HCT116 (cell line): ENCODE results near the gene SPACA6. TPM values are rescaled to one million over a fixed set of nuclear protein-coding genes. Genes with fewer than 3 reads are reported as not detected.

Source experiments
- ATAC-seq: fragments of 200-7000 bp; cut with Tn5 transposase; 2 replicates; pipeline ENCODE4 v1.9.1; 2020; ENCODE audit warnings: mild to moderate bottlenecking, moderate library complexity
- BruUV-seq: library from RNA; stranded (reverse); fragments of 400-500 nt; replicated peaks from 2 replicates; lab custom pipeline; 2021; lab: Mats Ljungman, UMichigan
- CTCF ChIA-PET: fragments of 300-600 bp; sonication (Branson Sonifier 250); formaldehyde crosslinking; loops from one replicate; lab custom pipeline; 2021; ENCODE audit warnings: antibody characterized with exemption; lab: Charles Lee
- POLR2A ChIA-PET: fragments of 300-600, 350-600 bp; sonication (Branson Sonifier 250); formaldehyde crosslinking; loops from one replicate; lab custom pipeline; 2021; ENCODE audit warnings: antibody characterized with exemption; lab: Charles Lee
- RAD21 ChIA-PET, 2 experiments: fragments of 300-600 bp; sonication (Branson Sonifier 250); formaldehyde crosslinking; loops; one replicate each; lab custom pipeline; 2023; ENCODE audit warnings: low total read pairs in 2 of 2; ENCODE audit not compliant: uncharacterized antibody in 2 of 2, unreplicated experiment in 2 of 2, low non-redundant PET in 1 of 2; lab: Charles Lee
- DNase-seq: peaks from one replicate; pipeline ENCODE4 v3.0.0-alpha.2; 2010; ENCODE audit warnings: low read depth, low spot score
- H2AFZ ChIP-seq: fragments of 200-600 bp; shearing (Covaris generic), sonication (generic); 2 replicates; pipeline ENCODE4 v1.6.1; 2017; ENCODE audit warnings: low read depth, mixed run types, mixed read lengths, antibody characterized with exemption, low read length; ENCODE audit not compliant: poor library complexity, severe bottlenecking
- H3K27ac ChIP-seq: 2 replicates; pipeline ENCODE4 v1.5.1; 2012; ENCODE audit warnings: low read depth, low read length
- H3K27me3 ChIP-seq: fragments of 200-600 bp; sonication (generic); 2 replicates; pipeline ENCODE4 v1.6.1; 2016; ENCODE audit warnings: mixed run types, low read length, mixed read lengths; ENCODE audit not compliant: insufficient read depth
- H3K36me3 ChIP-seq, 2 experiments: fragments of 200-500 bp in 1 of 2; fragments of 200-600 bp in 1 of 2; sonication (Bioruptor generic) in 1 of 2; sonication (generic) in 1 of 2; 2 replicates each; pipeline versions ENCODE4 v1.5.1 to v1.6.1; 2014 to 2016; ENCODE audit warnings: low read length in 2 of 2, inconsistent platforms in 1 of 2, mixed read lengths in 1 of 2, mixed run types in 1 of 2; ENCODE audit not compliant: insufficient read depth in 2 of 2, control insufficient read depth in 1 of 2
- H3K4me1 ChIP-seq, 2 experiments: fragments of 200-600 bp in 1 of 2; sonication (generic) in 1 of 2; 2 replicates each; pipeline versions ENCODE4 v1.5.1 to v1.6.1; 2012 to 2017; ENCODE audit warnings: low read length in 2 of 2, inconsistent platforms in 1 of 2, mild to moderate bottlenecking in 1 of 2, mixed read lengths in 1 of 2, mixed run types in 1 of 2, moderate library complexity in 1 of 2; ENCODE audit not compliant: insufficient read depth in 2 of 2, control insufficient read depth in 1 of 2
- H3K4me2 ChIP-seq: fragments of 200-600 bp; sonication (generic); 2 replicates; pipeline ENCODE4 v1.6.1; 2017; ENCODE audit warnings: mixed run types, low read length, mixed read lengths
- H3K4me3 ChIP-seq, 2 experiments: fragments of 200-600 bp in 1 of 2; sonication (generic) in 1 of 2; replicated peaks in 1 of 2; 2 replicates each; pipeline ENCODE4 v1.5.1; 2011 to 2016; ENCODE audit warnings: low read length in 2 of 2, control low read depth in 1 of 2, low read depth in 1 of 2, mild to moderate bottlenecking in 1 of 2, mixed read lengths in 1 of 2, mixed run types in 1 of 2
- H3K79me2 ChIP-seq: fragments of 200-600 bp; sonication (generic); 2 replicates; pipeline ENCODE4 v1.6.1; 2017; ENCODE audit warnings: mild to moderate bottlenecking, mixed run types, low read length, moderate library complexity, mixed read lengths; ENCODE audit not compliant: insufficient read depth
- H3K9ac ChIP-seq: fragments of 200-600 bp; sonication (generic); 2 replicates; pipeline ENCODE4 v1.6.1; 2016; ENCODE audit warnings: low read length, mixed read lengths
- H3K9me2 ChIP-seq: fragments of 200-600 bp; sonication (generic), shearing (Covaris generic); 2 replicates; pipeline ENCODE4 v1.6.1; 2017; ENCODE audit warnings: mixed run types, mild to moderate bottlenecking, moderate library complexity; ENCODE audit not compliant: insufficient read depth
- H3K9me3 ChIP-seq, 2 experiments: fragments of 200-500 bp in 1 of 2; fragments of 200-600 bp in 1 of 2; sonication (Bioruptor generic) in 1 of 2; sonication (generic) in 1 of 2; 2 replicates each; pipeline ENCODE4 v1.6.1; 2014 to 2017; ENCODE audit warnings: low read length in 2 of 2, mixed read lengths in 2 of 2, inconsistent platforms in 1 of 2, low read depth in 1 of 2, mild to moderate bottlenecking in 1 of 2, mixed run types in 1 of 2, moderate library complexity in 1 of 2; ENCODE audit not compliant: control insufficient read depth in 1 of 2, insufficient read depth in 1 of 2
- H4K20me1 ChIP-seq: fragments of 200-600 bp; sonication (generic), shearing (Covaris generic); 2 replicates; pipeline ENCODE4 v1.6.1; 2017; ENCODE audit warnings: mixed run types, mild to moderate bottlenecking, moderate library complexity; ENCODE audit not compliant: insufficient read depth
- CEBPB ChIP-seq: IDR thresholded peaks from 2 replicates; pipeline ENCODE4 v1.6.1; 2012; ENCODE audit warnings: low read depth
- EGR1 ChIP-seq: IDR thresholded peaks from 2 replicates; pipeline ENCODE4 v1.6.1; 2012; ENCODE audit warnings: low read depth
- ELF1 ChIP-seq: IDR thresholded peaks from 2 replicates; pipeline ENCODE4 v1.6.1; 2012; ENCODE audit warnings: low read depth, borderline replicate concordance
- EZH2 ChIP-seq: fragments of 200-600 bp; sonication (generic); IDR thresholded peaks from 2 replicates; pipeline ENCODE4 v1.6.1; 2017; ENCODE audit warnings: antibody characterized with exemption, mixed run types
- EZH2phosphoT487 ChIP-seq: fragments of 200-600 bp; IDR thresholded peaks from 2 replicates; pipeline ENCODE4 v1.6.1; 2018; ENCODE audit warnings: antibody characterized with exemption, borderline replicate concordance
- FOSL1 ChIP-seq: IDR thresholded peaks from 2 replicates; pipeline ENCODE4 v1.6.1; 2012; ENCODE audit warnings: low read depth
- POLR2A ChIP-seq: IDR thresholded peaks from 2 replicates; pipeline ENCODE4 v1.7.0; 2011; ENCODE audit warnings: borderline replicate concordance; ENCODE audit not compliant: insufficient read depth, insufficient read length; ENCODE audit errors: extremely low read depth
- POLR2AphosphoS5 ChIP-seq: IDR thresholded peaks from 2 replicates; pipeline ENCODE4 v1.6.1; 2011; ENCODE audit warnings: mild to moderate bottlenecking, low read depth, low read length, moderate library complexity
- SIN3A ChIP-seq: IDR thresholded peaks from 2 replicates; pipeline ENCODE4 v1.6.1; 2012; ENCODE audit warnings: low read depth
- SP1 ChIP-seq: IDR thresholded peaks from 2 replicates; pipeline ENCODE4 v1.6.1; 2012; ENCODE audit warnings: low read depth
- SRF ChIP-seq: IDR thresholded peaks from 2 replicates; pipeline ENCODE4 v1.6.1; 2012; ENCODE audit warnings: low read depth
- YY1 ChIP-seq: IDR thresholded peaks from 2 replicates; pipeline ENCODE4 v1.6.1; 2011; ENCODE audit warnings: low read length, low read depth, moderate library complexity, mild to moderate bottlenecking; ENCODE audit not compliant: insufficient replicate concordance; ENCODE audit errors: extremely low read depth
- ZFX ChIP-seq: fragments of 450-650 bp; IDR thresholded peaks from 2 replicates; pipeline ENCODE4 v1.6.1; 2017
- intact Hi-C: fragments of 100-400 bp; cut with micrococcal nuclease; formaldehyde crosslinking; loops from 2 replicates; pipeline ENCODE4 v1.10.0; 2022
- total RNA-seq: library from RNA; stranded (reverse); gene quantifications from one replicate; pipeline ENCODE4 v1.2.1, GENCODE V29; 2021; ENCODE audit not compliant: unreplicated experiment
- TF ChIP-seq, protein P1 (sequence below): IDR thresholded peaks from 2 replicates; pipeline ENCODE4 v1.6.1; 2012
- TF ChIP-seq, protein P2 (sequence below): IDR thresholded peaks from 2 replicates; pipeline ENCODE4 v1.6.1; 2012; ENCODE audit warnings: low read depth

SPACA6 gene
- total RNA-seq, 1 experiment from 2014 or later = 13.9 TPM

DNA sequence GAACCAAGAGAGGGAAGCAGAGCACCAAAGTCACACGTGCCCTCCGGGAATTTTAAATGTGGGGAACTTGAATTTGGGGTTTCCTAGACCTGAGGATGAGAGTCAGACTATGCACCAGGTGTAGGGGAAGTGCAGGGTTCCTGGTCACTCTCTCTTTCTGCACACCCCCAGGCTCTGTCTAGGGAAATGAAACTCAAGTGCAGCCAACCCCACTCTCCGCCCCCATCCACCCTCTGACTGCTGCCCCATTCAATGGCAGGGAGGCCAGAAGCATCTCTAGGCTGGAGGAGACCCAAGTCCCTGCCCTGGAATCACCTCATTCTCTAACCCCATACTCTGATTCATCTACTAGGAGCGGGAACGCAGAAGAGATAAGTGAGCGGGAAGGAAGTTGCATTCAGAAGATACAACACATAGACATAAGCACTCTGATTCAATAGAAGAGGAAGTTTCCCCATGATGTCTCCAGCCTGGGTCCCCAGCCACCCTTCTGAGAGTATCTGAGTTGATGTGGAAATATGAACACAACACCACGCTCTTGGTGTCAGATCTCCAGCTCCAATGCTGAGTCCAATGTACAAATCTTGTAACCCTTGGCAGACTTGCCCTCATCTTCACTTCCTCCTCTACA is 41.8 kb upstream of the SPACA6 start:
- DNase-seq (no peak), ATAC-seq (no peak)
- TF ChIP-seq POLR2A (no peak), CEBPB (no peak), EZH2 (no peak), ELF1 (no peak), POLR2AphosphoS5 (no peak), YY1 (no peak), EGR1 (no peak), SP1 (no peak), FOSL1 (no peak), EZH2phosphoT487 (no peak), SIN3A (no peak), SRF (no peak), ZFX (no peak)
- TF ChIP-seq, protein P1, sequence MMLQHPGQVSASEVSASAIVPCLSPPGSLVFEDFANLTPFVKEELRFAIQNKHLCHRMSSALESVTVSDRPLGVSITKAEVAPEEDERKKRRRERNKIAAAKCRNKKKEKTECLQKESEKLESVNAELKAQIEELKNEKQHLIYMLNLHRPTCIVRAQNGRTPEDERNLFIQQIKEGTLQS = no peak
- TF ChIP-seq, protein P2, sequence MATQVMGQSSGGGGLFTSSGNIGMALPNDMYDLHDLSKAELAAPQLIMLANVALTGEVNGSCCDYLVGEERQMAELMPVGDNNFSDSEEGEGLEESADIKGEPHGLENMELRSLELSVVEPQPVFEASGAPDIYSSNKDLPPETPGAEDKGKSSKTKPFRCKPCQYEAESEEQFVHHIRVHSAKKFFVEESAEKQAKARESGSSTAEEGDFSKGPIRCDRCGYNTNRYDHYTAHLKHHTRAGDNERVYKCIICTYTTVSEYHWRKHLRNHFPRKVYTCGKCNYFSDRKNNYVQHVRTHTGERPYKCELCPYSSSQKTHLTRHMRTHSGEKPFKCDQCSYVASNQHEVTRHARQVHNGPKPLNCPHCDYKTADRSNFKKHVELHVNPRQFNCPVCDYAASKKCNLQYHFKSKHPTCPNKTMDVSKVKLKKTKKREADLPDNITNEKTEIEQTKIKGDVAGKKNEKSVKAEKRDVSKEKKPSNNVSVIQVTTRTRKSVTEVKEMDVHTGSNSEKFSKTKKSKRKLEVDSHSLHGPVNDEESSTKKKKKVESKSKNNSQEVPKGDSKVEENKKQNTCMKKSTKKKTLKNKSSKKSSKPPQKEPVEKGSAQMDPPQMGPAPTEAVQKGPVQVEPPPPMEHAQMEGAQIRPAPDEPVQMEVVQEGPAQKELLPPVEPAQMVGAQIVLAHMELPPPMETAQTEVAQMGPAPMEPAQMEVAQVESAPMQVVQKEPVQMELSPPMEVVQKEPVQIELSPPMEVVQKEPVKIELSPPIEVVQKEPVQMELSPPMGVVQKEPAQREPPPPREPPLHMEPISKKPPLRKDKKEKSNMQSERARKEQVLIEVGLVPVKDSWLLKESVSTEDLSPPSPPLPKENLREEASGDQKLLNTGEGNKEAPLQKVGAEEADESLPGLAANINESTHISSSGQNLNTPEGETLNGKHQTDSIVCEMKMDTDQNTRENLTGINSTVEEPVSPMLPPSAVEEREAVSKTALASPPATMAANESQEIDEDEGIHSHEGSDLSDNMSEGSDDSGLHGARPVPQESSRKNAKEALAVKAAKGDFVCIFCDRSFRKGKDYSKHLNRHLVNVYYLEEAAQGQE = no peak
- Histone ChIP-seq H4K20me1 (no peaks in the 10 kb centered on the region), H3K9me3 (no peaks in the 10 kb centered on the region), H3K4me1 (no peaks in the 10 kb centered on the region), H3K9me2 (no peaks in the 10 kb centered on the region), H3K4me2 (no peak overlapping the region), H3K27me3 (peaks cover 18% of the 10 kb centered on the region; the same call in 1 of the 2 replicates), H3K79me2 (no peaks in the 10 kb centered on the region), H3K27ac (no peak overlapping the region), H3K36me3 (no peaks in the 10 kb centered on the region), H3K4me3 (no peak overlapping the region), H2AFZ (no peak overlapping the region), H3K9ac (no peak overlapping the region)
- intact Hi-C loops = no loop called here
- CTCF ChIA-PET = no interaction called here
- BruUV-seq = no TSS peak
- RAD21 ChIA-PET = no interaction called here
- POLR2A ChIA-PET = no interaction called here
